GM21526 (cell line): Measurements from ENCODE around the gene MCM5.
"Not testable (repeated sequence)": the region's sequence is repeated elsewhere in the genome, so short reads cannot be mapped to it uniquely, and the experiment has no call there.

ENCODE experiments used
- ATAC-seq: cut with Tn5 transposase; IDR thresholded peaks from one replicate; pipeline ENCODE4 v1.9.1; 2021; ENCODE audit warnings: moderate library complexity; ENCODE audit not compliant: unreplicated experiment, low FRiP score

The MCM5 gene

DNA sequence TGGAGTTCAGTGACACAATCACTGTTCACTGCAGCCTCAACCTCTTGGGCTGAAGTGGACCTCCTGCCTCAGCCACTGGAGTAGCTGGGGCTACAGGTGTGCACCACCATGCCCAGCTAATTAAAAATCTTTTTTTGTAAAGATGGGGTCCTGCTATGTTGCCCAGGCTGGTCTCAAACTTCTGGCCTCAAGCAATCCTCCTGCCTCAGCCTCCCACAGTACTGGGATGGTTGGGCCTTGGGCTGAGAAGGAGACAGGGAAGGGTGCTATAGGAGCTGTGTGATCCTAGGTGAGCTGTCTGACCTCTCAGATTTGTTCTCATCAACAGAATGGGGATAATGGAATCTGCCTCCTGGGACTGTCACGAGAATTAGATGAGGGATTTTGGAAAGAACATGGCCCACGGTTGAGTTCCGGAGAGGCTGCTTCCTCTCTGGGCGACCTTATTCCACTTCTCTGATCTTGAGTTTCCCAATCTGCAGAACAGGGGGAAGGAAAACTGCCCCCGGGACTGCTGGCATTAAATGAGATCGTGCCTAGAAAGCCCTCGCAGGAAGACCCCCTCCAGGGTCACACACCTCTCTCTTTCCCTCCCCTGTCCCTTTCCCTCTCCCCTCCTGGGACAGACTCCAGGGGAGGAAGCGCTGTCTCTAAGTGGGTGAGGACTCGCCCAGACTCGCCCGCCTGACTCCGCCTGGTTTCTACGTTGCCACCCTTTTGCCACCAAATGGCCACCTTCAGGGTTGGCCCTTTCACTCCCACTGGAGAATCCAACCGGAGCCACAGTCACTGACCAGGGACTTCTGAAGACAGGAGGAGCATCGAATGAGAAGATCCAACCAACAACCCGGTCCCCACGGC lies 50.1 kb downstream of the MCM5 start:
- no peak for ATAC-seq

GRCh38 chr22:35450824-35451569 lies 51.1 kb downstream of the MCM5 start:
- no peak for ATAC-seq

DNA sequence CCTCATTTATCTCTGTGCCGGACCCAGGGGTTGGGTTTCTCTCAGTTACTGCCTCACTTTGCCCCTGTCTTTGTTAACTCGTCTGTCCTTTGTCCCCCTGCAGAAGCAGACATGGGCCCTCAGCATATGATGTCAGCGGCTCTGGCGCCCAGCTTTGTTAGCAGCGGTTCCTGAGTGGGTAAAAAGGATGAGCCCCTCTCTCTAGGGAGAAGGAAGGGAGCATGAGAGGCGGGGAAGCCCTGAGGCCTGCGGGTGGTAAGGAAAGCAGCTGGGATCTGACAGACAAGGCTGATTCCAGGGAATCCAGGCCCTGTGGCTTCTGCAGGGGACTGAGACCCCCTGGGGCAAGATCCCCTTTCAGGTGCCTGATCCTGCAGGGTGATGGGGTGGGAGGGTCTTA lies 51.7 kb downstream of the MCM5 start:
- no peak for ATAC-seq

DNA sequence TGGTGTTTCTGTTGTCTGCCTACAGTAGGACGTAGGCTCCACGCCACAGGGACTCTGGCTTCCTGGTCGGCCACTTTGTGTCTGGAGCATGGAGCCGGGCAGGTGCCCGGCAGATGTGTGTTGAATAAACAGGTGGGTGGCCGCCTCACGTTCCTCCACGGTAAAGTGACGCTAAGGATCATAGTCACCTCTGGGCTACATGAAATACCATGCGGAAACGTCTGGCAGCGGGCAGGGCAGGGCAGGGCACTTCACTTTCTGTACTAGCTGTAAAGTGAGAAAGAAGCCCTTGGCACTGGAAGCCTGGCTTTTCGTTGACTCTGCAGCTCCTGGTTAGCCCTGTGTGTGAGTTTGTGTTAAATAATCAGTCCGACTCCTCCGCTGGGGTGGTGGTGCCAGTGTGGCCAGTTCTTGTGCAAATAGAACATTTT lies 52.4 kb downstream of the MCM5 start:
- ATAC-seq: no peak

- no peak for ATAC-seq
Measured at GRCh38 chr22:35452810-35453743, 53.1 kb downstream of the MCM5 start.

DNA sequence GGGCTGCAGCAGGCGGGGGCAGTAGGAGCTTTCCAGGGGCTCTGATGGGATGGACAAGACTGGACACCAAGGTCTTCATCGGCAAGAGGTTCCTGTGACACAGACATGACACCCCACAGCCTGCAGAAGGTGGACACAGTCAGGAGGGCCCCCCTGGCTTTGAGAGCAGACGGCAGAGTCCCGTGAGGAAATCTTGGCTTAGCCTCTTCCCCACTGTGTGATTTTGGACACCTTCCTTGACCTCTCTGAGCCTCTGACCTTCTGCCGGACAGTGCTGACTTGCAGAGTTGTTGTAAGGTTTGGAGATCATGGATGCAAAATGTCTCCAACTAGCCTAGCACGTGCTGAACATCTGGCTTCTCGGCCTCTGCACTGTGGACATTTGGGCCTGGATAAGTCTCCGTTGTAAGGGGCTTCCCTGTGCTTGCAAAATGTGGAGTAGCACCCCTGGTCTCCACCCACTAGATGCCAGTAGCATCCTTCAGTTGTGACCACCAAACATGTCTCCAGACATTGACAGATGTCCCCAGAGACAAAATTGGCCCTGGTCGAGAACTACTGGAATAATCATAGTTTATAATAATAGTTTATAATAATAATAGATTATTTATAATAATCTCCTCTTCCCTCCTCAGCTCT lies 54.6 kb downstream of the MCM5 start:
- no peak for ATAC-seq

- ATAC-seq: no peak
Measured at GRCh38 chr22:35455529-35455928, 55.6 kb downstream of the MCM5 start.

- no peak for ATAC-seq
Measured at GRCh38 chr22:35456757-35457156, 56.8 kb downstream of the MCM5 start.

GRCh38 chr22:35457729-35458546 lies 58.0 kb downstream of the MCM5 start:
- ATAC-seq: no peak

DNA sequence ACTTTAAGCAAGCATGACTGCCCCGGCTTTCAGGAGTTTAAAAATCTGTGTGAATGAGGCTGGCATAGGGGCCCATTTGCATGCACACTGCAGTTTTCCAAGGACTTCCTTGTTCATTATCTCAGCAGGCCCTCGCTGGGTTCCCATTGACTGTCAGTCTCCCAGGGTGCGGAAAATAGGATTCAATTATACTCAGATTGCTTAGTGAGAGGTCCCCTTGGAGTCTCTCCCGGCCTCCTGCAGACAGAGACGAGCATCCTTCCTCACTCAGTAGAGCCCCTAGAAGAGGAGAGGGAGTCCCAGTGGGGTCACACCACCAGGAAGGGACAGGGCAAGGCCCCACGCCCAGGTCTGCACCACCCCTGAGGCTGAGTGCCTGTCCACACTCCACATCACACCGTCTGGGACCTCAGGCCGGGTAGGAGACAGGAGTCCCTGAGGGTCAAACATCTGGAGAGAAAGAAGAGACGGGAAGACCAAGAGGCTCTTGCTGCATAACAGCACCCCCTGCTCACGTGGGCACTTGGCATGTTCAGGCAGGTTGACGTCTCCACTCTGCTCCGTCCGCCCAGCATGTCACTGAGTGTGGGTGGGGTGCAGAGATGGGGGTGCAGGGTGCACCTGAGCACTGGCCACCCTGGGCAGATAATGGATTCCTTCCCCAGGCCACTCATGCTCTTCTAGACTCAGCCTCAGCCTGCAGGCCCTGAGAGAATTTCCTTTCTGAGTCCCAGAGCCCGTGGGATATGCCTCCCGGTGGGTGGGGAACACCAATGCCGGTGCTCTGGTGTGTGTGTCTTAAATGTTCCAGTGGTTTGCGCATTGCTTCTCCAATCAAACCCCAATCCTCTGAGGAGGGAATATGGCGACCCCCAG lies 58.8 kb downstream of the MCM5 start:
- no peak for ATAC-seq

DNA sequence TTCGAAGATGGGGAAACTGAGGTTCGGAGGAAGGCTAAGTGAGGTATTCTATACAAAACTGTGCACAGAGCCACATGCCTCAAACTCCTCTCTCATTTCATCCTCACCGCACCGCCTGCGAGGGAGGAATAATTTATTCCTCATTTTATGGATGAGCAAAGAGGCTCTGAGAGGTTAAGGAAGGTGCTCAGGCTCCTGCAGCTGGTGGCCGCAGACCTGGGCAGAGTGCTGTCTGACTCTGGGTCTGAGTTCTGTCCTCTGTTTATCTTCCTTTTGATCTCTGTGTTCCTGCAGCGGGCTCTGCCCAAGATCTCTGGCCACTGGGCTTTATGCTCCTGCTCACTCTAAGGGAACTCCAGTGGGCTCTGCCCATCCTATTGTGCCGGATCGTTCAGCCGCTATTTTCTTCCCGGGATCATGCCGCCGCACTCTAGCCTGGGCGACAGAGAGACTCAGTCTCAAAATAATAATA lies 59.5 kb downstream of the MCM5 start:
- ATAC-seq: no peak

- ATAC-seq: not testable (repeated sequence)
Measured at GRCh38 chr22:35459976-35460375, 60.0 kb downstream of the MCM5 start.

GRCh38 chr22:35460688-35461087 lies 60.7 kb downstream of the MCM5 start:
- no peak for ATAC-seq

DNA sequence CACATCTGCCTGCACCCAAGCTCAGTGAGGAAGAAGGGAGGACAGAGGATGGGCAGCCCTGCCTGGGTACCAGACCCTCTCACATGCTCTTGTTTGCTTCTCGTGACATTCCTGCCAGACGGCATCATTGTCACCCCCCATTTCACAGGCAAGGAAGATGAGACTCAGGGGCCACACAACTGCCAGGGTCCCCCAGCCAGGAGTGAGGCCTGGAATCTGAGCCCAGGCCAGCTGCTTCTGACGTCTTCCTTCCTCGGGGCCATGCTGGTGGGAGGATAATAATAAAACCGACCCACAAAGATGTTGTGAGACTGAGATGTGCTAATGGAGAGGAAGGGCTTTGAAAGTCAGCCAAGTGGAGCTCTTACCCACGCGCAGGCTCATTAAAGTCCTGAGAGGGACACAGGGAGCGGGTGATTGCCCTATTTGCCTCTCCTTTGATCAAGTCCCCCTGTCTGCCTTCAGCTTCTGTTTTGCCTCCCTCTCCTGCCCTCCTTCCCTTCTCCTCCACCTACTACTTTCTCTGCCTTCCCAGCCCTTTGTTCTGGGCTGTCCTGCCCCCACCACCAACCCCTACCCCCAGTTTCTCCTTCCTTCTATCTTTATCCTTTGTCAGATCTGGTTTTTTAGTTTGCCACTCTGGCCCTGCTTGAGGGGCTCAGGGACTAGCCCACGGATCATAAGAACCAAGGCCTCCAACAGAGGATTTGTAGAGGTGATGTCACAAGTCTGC lies 62.7 kb downstream of the MCM5 start:
- no peak for ATAC-seq

DNA sequence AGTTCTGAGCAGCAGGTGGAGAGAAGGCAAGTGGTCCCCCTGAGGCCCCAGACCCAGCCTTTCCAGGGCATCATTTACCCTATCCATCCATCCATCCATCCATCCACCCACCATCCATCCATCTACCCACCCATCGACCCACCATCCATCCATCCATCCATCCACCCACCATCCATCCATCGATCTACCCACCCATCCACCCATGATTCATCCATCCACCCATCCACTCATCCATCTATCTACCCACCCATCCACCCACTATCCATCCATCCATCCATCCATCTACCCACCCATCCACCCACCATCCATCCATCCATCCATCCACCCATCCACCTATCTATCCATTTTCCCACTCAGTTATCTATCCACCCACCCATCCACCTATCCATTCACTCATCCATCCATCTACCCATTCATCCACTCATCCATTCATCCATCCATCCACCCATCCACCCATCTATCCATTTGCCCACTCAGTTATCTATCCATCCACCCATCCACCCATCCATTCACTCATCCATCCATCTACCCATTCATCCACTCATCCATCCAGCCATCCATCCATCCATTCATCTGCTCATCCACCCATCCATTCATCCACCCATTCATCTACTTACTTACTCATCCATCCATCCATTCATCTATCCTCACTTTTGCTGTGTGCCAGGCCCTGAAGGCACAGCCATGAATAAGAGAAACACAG lies 63.4 kb downstream of the MCM5 start:
- ATAC-seq: no peak

DNA sequence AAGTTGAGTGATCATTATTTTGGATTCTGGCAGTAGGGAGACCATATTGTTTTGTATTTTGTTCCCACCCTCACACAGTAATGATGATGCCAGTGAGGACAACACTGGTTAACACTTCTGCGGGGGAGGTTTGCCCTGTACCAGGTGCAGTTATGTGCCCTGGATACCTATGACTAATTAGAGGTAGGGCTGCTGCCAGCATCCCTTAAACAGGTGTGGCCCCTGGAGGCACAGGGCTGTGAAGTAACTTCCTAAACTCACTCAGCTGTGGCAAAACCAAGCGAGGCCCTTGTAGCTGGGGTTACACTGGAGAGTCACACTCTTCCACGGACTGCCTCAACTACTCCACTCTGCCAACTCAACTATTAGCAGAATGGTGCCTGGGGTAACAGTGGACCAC lies 64.5 kb downstream of the MCM5 start:
- no peak for ATAC-seq

GRCh38 chr22:35465109-35465701 lies 65.3 kb downstream of the MCM5 start:
- ATAC-seq: no peak
